Cortex of kidney (tissue), 1 donor: ENCODE data around the gene PDZK1.
"Not testable (repeated sequence)": the region's sequence is repeated elsewhere in the genome, so short reads cannot be mapped to it uniquely, and the experiment has no call there.

ENCODE experiments used
- DNase-seq: peaks from one replicate; lab custom pipeline; 2025; lab: John Stamatoyannopoulos, UW

Gene PDZK1

DNA sequence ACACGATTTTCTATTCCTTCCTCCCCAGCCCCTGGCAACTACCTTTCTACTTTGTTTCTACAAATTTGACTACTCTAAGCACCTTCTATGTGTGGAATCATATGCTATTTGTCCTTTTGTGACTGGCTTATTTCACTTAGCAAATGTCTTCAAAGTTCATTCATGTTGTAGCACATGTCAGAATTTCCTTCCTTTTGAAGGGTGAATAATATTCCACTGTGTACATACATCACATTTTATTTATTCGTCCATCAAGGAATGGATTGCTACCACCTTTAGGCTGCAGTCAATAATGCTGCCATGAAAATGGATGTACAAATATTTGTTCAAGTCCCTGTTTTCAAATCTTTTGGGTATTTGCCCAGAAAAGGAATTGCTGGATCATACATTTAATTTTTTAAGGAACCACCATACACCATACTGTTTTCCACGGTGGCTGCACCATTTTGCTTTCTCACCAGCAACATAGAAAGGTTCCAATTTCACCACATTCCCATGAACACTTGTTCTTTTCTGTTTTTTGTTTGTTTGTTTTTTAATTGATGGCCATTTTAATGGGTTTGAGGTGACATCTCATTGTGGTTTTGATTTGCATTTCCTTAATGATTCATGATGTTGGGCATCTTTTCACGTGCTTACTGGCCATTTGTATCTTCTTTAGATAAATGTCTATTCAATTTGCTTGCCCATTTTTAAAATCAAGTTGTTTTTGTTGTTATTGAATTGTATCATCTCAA, 3.3 kb upstream of the PDZK1 start:
- no peak for DNase-seq

DNA sequence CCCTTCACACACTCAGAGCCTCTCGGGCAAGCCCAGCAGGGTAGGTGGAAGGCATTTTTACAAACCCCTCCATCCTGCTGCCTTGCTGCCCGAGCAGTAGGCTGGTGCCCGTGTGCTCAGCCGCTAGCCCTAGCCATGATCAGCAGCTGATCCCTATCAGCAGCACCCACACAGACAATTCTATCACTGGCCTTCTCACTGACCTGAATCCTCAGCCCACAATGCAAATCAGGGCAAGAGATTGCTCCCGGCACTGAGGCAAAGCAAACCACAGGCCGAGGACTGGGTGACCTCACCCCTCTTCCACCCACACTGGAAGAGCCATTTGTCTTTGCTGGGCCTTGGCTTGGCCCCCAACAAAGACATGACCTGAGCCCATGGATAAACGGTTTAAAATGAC, 895 bp upstream of the PDZK1 start:
- no peak for DNase-seq

DNA sequence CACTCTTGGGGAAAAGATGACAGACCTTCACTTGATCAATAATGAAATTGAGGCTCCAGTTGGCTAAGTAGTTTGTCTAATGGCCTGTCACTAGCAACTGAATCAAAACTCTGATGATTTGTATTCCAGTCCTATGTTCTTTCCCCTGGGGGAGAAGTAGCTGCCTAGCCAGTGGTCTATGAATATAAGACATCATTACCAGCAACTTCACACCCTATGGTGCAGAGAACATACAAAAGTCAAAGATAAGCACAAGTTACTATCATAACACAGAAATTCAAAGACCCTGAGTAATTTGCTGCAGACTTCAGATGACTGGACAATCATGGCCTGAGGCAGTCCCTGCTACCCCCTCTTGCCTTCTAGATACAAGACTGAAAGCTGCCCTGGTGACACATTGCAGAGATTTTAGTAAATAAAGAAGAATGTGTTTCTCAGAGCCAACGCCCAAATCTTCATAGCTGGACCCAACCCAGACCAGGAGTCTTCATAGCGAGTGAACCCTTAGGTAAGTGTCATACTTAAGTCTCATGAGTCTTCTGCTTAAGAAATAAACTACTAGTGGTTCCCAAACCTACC, 993 bp downstream of the PDZK1 start:
- no peak for DNase-seq

DNA sequence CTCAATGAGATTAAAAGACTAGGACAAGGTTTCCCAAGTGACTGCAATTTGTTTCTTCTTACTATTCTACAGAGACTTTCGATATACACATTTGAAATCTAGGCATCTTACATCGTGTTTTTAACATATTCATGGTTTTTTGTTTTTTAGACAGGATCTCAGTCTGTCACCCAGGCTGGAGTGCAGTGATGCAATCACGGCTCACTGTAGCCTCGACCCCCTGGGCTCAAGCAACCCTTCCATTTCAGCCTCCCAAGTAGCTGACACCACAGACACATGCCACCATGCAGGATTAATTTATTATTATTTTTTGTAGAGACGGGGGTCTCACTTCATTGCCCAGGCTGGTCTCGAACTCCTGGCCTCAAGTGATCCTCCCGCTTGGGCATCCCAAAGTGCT, 1.5 kb downstream of the PDZK1 start:
- DNase-seq = no peak

DNA sequence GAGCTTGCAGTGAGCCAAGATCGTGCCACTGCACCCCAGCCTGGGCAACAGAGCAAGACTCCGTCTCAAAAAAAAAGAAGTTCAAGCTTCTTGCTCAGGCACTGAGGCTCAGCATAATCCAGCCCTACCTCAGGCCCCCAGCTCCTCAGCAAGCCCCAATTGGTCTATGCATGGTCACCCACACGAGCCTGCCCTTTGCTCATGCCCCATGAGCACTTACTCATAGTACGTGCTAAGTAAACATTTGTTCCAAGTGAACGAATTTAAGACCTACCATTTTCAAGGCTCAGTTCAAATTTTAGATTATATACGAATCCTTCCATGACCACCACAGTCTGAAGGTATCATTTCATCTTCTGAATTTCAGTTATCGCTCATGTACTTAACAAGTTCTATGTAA, 4.3 kb downstream of the PDZK1 start:
- no peak for DNase-seq

DNA sequence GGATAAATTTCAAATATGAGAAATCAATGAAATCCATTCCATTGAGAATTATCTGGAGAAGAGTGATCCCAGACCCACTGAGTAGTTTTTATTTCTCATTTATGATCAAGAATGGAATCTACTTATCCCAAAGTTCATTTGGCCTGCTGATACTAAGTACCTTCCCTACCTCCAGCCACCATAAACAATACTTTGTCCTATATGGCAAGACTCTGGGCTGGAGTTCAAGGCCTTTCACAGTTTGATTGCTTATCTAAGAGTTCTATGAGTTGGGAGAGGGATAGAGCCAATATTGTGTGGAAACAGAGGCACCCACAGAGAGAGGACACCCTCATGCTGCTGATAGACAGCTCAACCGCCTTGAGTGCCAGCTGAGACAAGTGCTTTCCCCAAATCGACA, 5.1 kb downstream of the PDZK1 start:
- no peak for DNase-seq

DNA sequence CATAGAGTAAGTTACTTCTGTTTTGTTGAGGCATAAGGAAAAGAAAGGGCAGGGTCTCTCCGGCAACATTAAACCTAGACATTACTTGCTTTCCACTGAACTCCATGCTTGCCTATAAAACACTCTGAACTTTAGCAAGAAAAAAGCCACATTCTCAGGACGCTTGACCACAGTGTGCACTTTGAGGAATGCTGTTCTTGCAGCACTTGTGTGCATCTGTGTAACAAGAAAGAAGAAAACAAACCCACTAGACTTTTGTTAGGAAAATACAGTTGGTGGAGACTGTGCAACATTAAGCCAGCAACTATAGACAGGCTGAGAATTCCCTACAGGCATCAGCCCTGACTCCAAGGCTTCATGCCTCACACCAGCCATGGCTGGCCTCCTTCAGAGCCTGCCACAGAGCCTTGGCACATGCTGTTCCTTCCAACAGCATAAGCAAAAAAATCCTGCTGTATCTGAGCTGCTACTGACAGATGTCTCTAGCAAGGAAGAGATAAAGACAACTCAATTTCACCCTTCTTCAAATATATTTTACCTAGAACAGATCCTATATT, 5.8 kb downstream of the PDZK1 start:
- DNase-seq = no peak

DNA sequence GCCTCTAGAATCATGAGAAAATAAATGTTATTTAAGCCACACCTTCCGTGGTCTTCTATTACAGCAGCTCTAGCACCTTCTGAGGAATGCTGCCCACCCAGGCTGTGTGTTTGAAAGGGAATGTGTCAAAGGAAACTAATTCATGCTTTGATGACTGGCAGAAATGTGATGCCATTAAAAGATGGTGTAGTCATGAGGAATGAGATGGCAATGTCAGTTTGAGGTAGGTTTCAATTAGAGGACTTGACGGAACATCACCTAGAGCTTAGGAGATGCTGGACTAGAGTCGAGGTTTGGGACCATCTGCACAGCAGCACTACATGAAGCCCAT, 10.6 kb downstream of the PDZK1 start:
- DNase-seq = no peak

DNA sequence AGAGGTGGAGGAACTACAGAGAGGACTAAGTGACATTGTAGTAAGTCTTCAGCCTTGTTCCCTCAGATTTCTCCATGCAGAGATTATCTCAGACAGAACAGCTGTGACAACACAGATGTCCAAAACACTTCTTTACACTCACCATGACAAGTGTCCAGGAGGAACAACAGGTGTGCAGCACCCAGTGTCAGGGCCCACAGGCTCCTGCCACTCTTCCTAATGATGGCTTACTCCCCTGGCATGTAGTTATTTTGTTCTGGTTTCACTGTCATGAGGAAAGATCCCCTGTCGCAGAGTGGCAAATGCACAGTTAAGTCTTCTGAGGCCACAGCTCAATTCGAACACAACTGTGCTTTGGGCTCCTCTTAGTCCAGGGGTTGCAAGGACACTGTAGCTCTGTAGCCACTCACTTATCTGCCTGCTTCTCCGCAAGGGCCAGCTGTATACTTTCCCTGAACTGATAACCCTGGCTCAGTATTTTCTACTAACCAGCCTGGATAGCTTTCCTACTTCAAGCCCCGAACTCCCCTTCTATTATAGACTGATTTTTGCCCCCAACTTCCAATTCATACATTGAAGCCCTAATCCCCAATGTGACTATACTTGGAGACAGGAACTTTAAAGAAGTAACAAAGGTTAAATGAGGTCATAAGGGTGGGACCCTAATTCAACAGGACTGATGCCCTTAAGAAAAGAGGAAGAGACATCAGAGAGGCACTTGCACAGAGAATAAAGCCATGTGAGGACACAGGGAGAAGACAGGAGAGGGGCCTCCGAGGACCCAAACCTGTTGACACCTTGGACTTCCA, 11.1 kb downstream of the PDZK1 start:
- DNase-seq = no peak

DNA sequence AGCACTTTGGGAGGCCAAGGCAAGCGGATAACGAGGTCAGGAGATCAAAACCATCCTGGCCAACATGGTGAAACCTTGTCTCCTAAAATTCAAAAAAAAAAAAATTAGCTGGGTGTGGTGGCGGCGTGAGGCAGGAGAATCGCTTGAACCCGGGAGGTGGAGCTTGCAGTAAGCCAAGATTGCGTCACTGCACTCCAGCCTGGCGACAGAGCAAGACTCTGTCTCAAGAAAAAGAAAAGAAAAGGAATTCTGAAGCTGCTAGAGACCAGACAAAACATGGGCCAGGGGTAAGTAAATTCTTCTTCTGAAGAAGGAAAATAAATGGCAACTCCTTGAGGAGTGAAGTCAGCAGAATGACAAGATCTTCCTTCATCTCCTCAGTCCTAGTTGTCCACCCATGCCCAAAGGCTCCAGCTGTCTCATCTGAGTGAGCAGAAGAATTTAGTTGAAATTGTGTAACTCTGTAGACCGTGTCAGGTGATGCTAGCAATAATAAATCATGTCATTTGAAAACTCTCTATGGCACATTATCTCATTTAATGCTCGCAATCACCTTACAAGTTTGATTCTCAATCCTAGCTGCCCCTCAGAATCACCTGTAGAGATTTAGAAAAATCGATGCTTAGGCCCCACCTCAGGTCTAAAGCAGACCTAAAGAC, 14.3 kb downstream of the PDZK1 start:
- no peak for DNase-seq

DNA sequence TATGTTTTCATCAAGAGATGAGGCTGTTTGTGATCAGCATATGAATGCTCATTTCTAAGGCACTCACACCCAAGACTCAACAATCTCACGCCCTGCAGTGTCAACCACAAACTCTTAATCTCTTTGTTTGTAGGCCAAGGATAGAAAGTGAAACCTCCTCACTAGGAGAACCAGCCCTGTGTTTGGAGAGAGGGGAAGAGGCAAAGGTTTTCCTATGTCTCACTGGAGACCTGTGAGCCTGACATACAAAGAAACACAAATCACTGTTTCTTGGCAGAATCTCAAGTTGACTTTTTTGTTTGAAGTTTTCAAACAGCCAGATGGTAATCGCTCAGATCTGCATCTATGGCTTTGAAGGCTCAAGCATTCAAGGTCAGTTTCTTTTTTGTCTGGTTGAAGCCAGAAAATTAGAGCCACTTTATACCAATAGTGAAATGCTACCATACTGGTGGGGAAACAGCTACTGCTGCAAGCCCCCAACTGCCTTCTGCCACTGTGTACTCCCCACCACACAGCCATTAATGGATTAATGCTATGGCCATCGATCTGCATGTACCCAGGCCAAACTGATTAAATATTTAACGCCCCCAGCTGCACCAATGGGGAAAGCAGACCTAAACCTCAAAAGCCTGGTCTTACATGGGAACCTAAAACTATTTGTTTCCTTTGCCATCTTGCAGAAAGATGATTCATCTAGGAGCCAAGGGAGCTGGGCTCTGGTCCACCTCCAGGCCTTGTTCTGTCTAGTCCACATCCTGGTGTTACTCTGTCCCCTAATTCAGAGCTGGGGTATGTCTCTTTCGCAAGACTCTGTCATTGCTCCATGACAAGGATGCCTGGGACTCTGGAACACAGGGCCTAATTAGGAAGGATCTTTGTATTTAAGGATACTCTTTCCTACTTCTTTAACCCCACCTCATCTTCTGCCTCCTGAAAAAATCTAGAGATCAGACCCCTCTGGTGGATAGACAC, 16.3 kb downstream of the PDZK1 start:
- no peak for DNase-seq

DNA sequence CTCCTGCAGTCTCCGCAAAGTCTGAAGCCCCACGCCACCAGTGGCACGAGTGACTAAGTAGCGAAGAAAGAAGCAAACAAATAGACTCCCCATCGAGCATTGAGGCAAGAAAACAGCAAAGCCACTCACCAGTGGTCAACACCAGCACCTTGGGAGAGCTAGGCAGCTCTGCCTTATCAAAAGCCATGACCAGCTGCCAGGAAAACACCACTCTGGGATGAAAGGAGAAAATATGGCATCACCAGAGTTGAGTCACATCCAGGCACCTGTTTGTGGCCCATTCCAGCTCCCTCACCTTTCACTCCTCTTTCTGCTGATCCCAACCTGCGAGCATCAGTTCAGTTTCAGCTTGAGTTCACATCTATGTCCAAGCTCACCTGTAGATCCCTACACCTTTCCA, 17.2 kb downstream of the PDZK1 start:
- no peak for DNase-seq

DNA sequence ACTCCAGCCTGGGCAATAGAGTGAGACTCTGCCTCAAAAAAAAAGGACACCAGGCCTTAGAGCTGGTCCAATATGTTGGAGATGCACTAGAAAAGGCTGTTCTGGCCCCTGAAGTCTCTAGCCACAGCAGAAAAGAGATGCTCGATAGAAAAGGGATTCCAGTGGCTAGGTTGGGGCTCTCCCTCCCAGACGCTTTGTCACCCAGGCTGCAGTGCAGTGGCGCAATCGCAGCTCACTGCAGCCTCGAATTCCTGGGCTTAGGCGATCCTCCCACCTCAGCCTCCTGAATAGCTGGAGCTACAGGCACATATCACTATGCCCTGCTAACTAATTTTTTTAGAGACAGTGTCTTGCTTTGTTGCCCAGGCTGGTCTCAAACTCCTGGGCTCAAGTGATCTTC, 18.2 kb downstream of the PDZK1 start:
- no peak for DNase-seq

DNA sequence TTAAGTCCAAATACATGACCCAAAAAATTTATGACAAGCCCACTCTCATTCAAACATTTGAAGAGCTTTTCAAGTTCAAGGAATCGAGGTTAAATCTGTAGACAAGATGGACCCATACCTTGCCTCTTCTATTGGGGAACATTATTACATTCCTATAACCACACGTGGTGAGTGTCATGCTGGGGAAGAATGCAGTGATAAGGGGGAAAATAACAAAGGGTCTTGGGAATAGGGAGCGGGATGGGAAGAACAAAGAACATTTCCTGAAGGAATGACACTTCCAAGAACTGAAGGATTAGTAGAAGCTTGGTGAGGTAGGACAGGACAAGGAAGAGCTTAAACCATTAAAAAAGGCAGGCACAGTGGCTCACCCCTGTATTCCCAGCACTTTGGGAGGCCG, 18.8 kb downstream of the PDZK1 start:
- no peak for DNase-seq

DNA sequence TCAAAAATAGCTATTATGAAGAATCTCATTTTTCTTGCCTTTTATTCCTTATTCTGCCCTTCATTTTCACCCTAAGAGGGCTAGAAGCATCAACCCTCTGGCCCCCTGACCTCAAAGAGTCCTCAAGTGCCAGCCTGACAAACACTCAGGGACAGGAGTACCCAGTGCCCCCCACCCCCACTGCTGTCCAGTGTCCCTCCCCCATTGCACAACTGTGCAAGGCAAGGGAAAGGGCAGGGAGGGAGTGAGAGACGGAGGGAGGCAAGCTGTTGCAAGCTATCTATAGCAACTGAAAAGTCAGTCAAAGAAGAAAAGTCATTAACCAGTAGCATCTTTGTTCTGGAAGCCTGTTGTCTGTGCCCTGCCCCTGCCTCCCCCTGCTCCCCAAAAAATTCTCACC, 21.1 kb downstream of the PDZK1 start:
- not testable (repeated sequence) for DNase-seq

DNA sequence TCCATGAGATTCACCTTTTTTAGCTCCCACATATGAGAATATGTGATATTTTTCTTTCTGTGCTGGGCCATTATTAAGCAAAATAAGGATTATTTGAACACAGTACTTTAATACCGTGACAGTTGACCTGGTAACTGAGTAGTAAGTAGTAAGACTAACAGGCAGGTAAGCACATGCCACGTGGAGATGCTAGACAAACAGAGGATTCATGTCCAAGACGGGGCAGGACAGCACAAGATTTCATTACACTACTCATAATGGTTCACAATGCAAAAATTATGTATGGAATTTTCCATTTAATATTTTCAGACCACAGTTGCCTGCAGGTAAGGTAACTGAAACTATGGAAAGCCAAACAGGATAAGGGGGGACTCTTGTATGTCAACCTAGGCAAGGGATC, 22.3 kb downstream of the PDZK1 start:
- DNase-seq = not testable (repeated sequence)

DNA sequence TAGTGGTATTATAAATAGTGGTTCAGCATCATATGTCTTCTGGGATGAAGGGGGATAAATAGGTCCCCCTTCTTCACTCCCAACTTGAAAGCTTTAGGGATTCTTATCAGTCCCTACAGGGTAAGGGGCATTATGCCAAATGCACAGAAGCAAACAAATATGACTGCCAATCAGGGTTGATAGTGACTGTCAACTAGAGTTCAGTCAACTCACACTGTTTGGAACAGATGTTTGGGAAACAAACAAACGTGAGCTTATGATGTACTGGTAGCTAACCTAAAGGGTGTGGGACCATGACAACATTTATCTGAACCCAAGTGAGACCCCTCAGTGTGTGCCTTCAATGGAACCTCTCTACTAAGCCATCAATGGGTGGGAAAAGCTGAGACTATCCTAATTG, 34.0 kb downstream of the PDZK1 start:
- DNase-seq = not testable (repeated sequence)

DNA sequence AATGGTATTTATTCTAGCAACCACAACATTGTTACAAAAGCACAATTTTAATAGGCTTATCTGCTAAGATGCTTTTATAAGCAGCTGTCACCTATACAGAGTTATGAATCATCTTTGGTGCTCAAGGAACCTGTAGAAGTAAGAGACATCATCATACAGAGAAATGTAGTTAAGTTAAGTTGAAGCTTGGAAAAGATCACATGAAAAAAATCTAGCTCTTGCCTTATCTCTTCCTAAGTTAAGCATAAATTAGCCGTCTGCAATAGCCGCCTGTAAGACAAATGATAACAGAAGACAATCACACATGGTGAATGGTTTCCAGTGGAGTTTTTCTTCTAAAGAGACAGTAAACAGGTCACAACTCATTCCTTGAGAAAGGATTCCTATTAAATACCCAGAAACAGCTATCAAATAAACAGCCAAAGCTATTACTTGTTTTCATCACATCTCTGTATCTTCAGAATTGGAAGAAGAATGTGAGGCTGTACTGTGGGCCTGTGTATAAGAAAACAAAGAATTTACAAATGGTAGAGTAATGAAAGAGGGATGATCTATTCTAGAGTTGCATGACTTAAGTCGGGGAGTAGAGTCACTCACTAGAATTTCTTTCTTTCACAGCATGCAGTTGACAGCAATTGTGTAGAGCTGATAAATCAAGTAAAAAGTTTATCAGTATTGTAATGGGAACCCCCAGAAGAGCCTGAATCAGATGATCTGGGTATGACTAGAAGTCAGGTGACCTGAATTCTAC, 36.0 kb downstream of the PDZK1 start:
- DNase-seq = not testable (repeated sequence)

DNA sequence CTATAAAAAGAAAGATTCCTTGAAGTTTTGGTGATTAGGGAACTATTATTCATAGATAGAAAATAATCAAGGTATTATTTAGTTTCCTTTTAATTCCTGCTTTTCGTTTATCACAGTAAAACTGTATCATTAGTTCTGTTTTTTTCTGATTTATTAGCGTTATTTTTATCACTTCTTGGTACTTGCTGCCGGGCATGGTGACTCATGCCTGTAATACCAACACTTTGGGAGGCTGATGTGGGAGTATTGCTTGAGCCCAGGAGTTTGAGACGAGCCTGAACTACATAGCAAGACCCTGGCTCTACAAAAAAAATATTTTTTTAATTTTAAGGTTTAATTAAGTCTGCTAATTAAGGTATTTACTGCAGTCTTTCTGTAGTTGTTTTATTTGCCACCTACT, 42.2 kb downstream of the PDZK1 start:
- not testable (repeated sequence) for DNase-seq

DNA sequence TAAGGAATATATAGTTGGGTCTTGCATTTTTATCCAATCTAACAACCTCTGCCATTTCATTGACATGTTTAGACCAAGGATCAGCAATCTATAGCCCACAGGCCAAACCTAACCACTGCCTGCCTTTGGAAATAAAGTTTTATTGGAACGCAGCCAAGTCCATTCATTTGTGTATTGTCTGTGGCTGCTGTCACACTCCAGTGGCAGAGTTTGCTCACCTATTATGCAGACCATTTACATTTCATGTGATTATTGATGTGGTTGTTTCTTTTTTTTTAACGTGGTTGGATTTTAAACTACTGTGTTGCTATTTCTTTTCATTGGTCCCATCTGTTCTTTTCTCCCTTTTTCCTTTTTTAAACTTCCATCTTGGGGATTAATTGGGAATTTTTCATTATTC, 44.7 kb downstream of the PDZK1 start:
- not testable (repeated sequence) for DNase-seq
